ENCODE results near the gene PTGR2.

DNA sequence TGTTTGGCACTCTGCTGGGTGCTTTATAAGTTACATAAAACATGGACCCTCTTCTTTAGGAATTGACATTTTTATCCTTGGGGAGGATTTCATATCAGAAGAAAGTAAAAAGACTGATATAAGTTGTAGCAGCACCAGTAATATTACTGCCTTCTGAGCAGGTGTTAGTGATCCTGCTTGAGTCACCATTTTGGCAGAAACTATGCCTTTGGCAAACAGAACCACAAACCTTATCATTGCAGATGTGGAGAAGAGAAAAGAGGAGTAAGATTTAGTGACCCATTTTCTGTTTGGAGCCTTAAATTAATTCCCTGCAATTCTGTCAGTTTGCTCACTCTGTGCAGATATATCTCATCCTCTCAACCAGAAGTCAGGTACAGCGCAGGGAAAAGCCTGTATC, 58.0 kb downstream of the PTGR2 start:
- TF ChIP-seq, protein P1, sequence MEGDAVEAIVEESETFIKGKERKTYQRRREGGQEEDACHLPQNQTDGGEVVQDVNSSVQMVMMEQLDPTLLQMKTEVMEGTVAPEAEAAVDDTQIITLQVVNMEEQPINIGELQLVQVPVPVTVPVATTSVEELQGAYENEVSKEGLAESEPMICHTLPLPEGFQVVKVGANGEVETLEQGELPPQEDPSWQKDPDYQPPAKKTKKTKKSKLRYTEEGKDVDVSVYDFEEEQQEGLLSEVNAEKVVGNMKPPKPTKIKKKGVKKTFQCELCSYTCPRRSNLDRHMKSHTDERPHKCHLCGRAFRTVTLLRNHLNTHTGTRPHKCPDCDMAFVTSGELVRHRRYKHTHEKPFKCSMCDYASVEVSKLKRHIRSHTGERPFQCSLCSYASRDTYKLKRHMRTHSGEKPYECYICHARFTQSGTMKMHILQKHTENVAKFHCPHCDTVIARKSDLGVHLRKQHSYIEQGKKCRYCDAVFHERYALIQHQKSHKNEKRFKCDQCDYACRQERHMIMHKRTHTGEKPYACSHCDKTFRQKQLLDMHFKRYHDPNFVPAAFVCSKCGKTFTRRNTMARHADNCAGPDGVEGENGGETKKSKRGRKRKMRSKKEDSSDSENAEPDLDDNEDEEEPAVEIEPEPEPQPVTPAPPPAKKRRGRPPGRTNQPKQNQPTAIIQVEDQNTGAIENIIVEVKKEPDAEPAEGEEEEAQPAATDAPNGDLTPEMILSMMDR (IDR thresholded peaks at IDR 0.05): no peak
- TF ChIP-seq POLR2A (IDR thresholded peaks at IDR 0.05) (no peak), POLR2AphosphoS5 (IDR thresholded peaks at IDR 0.05) (no peak), EP300 (IDR thresholded peaks at IDR 0.05) (no peak)
